Left renal cortex interstitium (tissue), 4 donors: ENCODE measurements around the gene BCKDK. TPM values are rescaled to one million over a fixed set of nuclear protein-coding genes. Genes with fewer than 3 reads are reported as not detected.

Experiments
- DNase-seq, 4 donors: peaks; one replicate each; pipeline ENCODE4 v3.0.0-alpha.2; 2013; ENCODE audit warnings: low read depth in 4 of 4, low spot score in 2 of 4, missing footprints in 1 of 4
- polyA plus RNA-seq, 4 donors: library from polyadenylated mRNA; unstranded; fragments of 120-200 nt; gene quantifications; one replicate each; pipeline ENCODE4 v1.2.1, GENCODE V29; 2013; ENCODE audit not compliant: insufficient read length in 4 of 4

The BCKDK gene
- 10 to 100 TPM; 34.5 to 48.8 (median 41.0) TPM for polyA plus RNA-seq

DNA sequence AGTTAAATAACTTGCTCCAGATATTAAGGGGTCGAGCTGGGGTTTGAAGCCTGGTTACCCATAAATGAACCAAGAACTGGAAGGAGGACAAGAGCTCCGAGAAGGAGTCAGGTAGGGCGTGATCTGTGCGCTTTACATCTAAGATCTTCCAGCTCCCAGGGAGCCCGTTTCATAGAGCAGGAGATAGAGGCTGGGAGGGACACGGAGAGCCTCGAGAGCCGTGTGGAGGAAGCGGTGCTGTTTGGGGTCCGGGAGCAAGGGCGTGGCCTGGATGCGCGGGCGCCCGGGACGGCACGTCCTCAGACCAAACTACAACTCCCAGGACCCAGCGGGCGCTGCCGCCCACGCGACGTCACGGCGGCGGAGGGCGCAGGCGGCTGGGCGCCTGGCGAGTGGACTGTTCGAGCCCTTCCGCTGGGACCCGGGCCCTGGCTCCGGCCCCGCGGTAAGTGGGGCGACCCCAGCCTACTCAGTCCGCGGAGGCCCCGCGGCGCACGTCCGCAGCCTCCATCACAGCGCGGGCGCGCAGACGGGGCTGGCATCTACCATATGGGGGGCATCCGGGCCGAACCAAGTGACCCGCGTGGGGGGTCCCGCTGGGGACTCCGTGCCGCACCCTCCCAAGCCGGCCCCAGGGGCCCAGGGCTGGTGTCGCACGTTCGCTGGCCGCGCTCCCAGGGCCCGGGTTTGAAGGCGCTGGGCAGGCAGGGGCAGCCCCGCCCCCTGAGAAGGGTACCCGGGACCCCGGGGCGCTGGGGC lies at the start of gene BCKDK:
BCKDK (plus strand) TSS at position 352 of the 759 bp plus-strand sequence. CDS start 838 bp downstream, outside the sequence.
- no peak for DNase-seq

DNA sequence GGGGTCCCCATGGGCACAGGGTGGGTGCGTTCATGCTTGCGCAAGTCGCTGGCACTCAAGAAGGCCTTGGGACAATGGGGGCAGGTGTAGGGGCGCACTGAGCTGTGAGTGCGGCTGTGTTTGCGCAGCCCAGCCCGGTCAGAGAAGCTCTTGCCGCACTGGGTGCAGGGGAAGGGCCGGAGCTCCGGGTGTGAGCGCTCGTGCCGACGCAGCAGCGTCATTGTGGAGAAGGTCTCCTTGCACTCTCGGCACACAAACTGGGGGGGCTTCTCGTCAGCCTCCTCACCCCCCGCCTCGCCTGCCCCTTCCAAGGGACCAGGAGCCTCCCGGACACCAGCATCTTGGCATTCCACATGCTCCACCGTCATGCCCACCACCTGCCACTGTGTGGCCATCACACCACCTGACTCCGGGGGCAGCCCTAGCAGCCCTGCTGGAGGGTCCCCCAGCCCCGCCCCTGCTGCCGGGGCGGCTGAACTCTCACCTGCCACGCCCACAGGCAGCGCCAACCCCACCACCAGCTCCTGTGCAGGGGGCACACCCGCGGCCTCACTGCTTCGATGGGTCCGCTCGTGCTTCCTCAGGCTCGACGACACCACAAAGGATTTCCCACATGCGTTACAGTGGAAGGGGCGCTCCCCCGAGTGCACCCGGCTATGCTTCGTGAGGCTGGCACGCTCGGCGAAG lies 46.9 kb upstream of the BCKDK start:
- no peak for DNase-seq

DNA sequence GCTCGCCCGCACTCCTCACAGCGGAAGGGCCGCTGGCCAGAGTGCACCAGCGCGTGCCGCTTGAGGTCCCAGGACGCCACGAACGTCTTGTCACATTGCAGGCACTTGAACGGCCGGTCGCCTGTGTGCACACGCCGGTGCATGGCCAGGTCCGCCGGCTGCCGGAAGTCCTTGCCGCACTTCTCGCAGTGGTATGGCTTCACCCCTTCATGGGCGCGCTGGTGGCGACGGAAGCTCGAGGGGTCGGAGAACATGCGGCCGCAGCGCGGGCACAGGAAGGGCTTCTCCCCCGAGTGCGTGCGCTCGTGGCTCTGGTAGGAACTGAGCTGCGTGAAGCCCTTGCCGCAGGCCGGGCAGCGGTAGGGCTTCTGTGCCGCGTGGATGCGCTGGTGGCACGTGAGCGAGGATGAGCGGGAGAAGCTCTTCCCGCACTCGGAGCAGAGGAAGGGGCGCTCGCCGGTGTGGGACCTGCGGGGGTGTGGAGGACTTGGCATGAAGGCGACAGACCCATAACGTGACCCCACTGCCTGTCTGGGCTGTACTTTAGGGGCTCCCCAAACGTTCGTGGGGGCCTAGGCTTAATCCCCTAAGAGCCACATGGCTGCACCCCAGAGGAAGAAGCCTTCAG lies 46.3 kb upstream of the BCKDK start:
- DNase-seq, result no peak

DNA sequence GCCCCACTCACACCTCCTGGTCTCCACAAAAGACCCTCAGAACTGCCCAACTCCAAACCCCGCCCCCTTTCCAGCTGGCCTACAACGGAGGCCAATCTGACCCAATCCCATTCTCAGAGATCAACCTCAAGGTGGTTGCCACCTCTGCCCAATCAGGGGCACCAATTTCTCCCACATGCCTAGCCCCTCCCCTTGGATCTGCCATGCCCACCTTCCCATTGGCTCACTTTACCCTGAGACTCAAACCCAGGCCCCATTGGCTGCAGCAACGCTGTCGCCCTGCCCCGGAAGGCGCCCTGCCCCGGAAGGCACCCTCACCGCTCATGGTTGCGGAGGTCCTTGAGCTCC lies 44.7 kb upstream of the BCKDK start:
- no peak for DNase-seq

DNA sequence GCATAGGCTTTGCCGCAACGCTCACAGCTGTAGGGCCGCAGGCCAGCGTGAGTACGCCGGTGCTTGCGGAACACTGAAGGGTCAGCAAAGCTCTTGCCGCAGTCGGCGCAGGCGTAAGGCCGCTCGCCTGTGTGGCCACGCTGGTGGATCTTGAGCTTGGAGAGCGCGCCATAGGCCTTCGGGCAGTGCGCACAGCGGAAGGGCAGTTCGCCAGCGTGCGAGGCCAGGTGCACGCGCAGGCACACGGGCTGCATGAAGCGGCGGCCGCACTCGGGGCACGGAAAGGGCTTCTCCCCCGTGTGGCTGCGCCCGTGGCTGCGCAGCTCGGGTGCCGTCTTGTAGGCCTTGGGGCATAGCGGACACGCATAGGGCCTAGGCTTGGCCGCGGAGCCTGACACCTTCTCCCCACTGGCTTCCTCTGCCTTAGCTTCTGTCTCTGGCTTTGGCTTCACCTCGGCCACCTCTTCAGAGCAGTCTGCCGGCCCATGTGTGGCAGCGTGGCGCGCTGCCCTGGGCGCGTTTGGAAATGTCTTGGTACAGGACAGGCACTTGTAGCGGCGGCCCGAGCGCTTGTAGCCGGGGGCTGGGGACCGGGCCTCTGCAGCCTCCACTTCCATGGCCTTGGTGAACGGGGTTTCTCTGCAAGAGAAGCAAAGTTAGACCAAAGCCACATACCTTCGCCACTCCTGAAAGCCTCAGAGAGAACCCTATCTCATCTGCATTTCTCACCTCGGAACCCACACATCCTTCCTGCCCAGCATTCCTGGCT lies 44.2 kb upstream of the BCKDK start:
- DNase-seq, result no peak

DNA sequence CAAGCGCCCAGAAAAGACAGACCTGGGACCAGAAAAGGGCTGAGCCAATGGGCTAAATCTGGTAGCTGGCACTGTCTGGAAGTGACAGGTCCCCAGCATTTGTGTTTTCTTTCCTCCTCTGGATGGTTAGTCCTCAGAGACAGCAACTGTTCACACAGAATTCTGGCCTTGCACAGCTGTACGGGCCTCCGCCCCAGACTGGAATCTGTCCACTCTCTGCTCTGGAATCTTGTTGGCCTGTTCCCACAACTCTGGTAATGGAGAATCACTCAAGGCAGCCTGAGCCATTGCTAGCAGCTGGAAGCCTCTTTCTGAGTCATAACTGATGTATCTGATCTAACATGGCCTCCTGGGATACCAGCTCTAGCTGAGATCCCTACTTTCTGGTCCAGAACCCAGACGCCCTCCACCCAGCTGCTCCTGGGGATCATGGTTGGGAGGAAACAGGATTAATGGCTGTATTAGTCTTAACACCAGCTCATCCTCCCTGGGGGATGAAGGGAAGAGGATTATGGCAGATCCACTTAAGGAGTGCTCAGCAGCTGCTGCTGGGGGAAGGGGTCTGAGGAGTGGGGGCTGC lies 43.2 kb upstream of the BCKDK start:
- no peak for DNase-seq

DNA sequence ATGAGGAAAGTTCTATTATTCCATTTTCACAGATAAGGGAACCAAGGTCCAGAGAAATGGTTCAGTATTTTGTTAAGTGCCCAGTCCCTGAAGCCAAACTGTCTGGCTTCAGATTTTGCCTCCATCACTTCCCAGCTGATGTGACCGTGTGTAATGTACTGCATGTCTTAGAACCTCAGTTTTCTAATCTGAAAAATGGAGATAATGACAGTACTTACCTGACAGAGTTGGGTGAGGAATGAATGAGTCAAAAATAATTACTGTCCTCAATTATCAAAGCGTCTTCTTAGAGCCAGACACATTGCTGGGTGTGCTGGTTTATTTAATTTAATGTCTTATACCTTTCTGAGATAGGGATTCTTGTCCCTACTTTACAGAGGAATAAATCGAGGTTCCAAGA lies 40.8 kb upstream of the BCKDK start:
- DNase-seq, result no peak

DNA sequence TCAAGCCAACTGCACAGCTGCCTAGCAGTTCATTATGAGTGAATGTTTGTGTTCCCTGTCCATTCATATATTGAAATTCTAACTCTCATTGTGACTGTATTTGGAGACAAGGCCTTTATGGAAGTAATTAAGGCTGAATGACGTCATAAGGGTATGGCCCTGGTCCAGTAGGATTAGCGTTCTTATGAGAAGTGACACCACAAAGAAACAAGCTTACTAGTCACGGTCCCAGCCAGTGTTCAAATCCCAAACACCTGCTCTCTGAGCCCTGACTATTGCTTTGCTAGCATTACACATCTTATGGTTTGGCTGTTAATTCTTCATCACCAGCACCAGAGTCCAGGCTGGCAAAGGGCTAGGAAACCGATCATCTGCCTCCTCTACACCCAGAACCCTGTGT lies 36.3 kb upstream of the BCKDK start:
- no peak for DNase-seq

DNA sequence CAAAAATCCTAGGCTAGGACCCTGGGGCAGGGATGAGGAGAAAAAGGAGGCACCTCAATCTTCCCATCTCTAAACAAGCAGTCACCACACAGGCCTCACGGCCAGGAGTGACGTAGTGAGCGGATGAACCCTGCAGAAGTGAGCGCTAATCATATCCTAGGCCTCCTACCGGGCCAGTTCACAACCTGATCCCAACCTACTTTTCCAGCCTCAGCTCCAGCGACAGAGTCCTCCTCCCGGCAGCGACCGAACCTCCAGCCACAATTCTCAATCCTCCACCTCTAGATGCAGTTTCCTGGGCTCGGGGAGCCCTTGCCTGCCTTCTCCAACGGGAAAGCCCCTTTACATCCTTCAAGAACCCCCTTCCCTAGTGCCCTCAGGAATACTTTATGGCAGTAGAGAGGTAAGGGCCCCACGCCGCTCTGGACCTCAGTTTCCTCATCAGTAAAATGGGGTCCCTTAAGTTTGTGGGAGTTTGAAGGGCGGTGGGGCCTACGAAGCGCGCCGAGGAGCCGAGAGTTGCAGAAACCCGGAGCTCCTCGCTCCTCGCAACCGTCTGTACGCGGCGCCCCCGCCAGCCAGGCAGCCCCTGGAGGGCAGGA lies 35.5 kb upstream of the BCKDK start:
- DNase-seq, result no peak

DNA sequence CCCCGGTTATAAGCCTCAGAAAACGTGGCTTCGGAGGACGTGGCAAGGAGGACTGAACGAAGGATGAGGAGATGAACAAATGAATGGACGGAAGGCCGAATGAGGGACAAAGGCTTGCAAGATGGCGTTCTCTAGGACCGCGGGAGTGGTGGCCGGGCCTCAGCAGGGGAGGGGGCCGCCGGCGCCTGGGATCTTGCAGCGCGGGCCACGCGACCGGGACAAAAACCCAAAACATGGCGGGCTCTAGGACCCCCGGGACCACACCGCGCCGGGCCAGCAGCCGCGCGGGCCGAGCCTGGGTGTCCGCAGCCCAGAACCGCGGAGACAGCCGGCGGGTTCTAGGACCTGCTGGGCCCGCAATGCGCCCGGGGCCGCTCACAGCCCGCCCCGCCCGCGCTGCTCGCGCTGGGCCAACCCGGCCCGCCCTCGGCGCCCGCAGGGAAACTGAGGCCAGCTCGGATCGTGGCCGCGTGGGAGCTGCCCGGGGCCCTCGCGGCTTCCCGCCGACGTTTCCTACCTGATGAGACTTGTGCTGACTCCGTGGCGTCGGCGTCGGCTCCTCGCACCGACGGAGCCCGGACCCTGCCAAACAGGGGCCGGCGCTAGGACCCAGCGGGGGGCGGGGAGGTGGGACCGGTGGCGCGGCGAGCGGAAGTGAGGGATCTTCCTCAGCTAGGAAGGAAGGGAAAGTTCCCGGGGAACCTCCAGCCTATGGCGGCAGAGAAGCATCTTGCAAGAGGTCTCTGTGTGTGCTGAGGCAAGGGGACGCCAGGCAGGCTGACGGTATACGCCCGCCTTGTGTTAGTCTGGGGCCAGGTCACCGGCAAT lies 34.8 kb upstream of the BCKDK start:
- DNase-seq, result peak; percentile 83 to 91 (median 87)

DNA sequence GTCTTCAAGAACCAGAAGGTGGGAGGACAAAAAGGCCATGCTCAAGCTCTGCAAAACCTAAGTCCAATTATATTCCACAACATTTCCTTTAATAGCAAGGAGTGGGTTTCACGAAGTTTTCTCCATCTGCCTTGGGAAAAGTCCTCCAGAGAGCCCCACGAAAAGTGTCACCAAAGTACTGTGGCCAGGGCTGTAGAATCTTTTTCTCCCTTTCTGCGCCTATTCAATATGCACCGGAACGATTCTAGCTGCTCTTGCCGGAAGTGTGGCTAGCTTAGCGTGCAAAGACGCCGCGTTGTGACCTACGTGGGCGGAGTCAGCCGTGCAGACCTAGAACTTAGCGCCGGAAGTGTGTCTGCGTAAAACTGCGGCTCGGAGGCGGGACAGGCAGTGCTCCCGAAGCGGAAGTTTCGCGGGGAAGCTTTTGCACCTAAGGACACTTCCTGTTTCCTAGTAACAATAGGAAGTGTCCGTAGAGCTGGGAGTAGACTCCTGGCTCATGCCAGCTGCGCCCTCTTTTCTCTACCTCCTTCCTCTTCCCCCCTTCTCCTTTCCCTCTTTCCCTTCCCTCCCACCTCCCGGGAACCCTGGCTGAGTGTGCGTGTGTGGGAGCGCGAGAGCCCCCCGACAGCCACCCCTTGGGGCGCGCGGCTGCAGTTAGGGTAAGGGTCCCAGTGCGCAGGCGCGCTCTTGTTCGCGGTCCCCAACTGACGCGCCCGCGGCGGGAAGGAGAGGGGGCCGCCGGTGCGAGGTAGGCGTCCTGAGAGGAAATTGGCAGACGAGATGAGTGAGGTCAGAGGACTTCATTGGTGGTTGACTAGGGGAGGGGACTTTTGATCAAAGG lies 34.0 kb upstream of the BCKDK start, which contains the start of the genes ZNF646 and ZNF668:
ZNF646 (plus strand) TSS at position 453 of the 844 bp plus-strand sequence. CDS start 1,903 bp downstream, outside the sequence.
ZNF668 (minus strand) TSS at position 271 of the 844 bp plus-strand sequence. CDS start 9,781 bp downstream, outside the sequence.
- DNase-seq, result peak; percentile 90 to 99 (median 98)

DNA sequence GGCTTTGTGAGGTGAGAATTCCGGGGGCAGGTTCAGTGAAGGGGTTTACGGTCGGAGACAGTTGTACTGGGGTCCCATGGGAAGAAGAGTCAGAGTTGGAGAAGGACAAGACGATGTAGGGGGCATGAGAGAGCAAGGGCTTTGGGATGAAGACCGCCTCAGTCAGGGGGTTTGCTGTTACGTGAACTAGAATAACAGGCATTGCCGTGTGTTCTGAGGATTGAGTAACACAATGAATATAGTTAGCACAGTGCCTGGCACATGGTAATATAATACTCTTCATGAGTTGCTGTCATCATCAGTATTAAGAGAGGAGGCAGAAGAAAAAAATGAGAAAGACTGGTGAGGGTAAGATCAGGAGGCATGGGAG lies 33.4 kb upstream of the BCKDK start:
- no peak for DNase-seq

DNA sequence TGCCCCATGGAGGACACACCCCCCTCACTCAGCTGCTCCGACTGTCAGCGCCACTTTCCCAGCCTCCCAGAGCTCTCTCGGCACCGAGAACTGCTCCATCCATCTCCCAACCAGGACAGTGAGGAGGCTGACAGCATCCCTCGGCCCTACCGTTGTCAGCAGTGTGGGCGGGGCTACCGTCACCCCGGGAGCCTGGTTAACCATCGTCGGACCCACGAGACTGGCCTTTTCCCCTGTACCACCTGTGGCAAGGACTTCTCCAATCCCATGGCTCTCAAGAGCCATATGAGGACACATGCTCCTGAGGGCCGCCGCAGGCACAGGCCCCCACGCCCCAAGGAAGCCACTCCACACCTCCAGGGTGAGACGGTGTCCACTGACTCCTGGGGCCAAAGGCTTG lies 31.9 kb upstream of the BCKDK start:
- no peak for DNase-seq

DNA sequence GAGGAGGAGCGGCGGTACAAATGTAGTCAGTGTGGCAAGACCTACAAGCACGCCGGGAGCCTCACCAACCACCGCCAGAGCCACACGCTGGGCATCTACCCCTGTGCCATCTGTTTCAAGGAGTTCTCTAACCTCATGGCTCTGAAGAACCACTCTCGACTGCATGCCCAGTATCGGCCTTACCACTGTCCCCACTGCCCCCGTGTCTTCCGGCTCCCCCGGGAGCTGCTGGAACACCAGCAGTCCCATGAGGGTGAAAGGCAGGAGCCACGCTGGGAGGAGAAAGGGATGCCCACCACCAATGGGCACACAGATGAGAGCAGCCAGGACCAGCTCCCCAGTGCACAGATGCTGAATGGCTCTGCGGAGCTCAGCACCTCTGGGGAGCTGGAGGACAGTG lies 31.2 kb upstream of the BCKDK start:
- no peak for DNase-seq

DNA sequence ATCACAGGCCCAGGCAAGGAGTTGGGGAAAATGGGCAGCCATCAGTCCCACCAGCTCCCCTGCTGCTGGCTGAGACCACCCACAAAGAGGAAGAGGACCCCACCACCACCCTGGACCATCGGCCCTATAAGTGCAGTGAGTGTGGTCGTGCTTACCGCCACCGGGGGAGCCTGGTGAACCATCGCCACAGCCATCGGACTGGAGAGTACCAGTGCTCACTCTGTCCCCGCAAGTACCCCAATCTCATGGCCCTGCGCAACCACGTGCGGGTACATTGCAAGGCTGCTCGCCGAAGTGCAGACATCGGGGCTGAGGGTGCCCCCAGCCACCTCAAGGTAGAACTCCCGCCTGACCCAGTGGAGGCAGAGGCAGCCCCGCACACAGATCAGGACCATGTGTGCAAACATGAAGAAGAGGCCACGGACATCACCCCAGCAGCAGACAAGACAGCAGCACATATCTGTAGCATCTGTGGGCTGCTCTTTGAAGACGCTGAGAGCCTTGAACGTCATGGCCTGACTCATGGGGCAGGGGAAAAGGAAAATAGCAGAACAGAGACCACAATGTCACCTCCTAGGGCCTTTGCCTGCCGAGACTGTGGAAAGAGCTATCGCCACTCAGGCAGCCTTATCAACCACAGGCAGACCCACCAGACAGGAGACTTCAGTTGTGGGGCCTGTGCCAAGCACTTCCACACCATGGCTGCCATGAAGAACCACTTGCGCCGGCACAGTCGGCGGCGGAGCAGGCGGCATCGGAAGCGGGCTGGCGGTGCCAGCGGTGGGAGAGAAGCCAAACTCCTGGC lies 30.4 kb upstream of the BCKDK start:
- DNase-seq, result no peak

DNA sequence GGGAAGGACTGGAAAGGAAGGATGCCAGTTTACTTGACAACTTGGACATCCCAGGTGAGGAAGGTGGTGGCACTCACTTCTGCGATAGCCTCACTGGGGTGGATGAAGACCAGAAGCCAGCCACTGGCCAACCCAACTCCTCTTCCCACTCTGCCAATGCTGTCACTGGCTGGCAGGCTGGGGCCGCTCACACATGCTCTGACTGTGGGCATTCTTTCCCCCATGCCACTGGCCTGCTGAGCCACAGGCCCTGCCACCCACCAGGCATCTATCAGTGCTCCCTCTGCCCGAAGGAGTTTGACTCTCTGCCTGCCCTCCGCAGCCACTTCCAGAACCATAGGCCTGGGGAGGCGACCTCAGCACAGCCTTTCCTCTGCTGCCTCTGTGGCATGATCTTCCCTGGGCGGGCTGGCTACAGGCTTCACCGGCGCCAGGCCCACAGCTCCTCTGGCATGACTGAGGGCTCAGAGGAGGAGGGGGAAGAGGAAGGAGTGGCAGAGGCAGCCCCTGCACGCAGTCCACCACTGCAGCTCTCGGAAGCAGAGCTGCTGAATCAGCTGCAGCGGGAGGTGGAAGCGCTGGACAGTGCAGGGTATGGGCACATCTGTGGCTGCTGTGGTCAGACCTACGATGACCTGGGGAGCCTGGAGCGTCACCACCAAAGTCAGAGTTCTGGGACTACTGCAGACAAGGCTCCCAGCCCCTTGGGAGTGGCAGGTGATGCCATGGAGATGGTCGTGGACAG lies 29.4 kb upstream of the BCKDK start:
- DNase-seq, result no peak
